Suppressor macrophage treated with lipopolysaccharide for 1 hour (primary cell): ENCODE measurements around the gene IZUMO1R.
A peak's percentile ranks its signal among the peaks of the same experiment; 100 is the strongest.
"Not testable (repeated sequence)": the region's sequence is repeated elsewhere in the genome, so short reads cannot be mapped to it uniquely, and the experiment has no call there.

Experiments
- DNase-seq, 3 donors: peaks; one replicate each; pipeline ENCODE4 v3.0.0-alpha.2; 2020 to 2022

The IZUMO1R gene

GRCh38 chr11:94303966-94304958, at the start of gene IZUMO1R:
Gene IZUMO1R, plus strand, starts transcription at chr11:94304580. Its CDS starts 1,057 bp downstream, at chr11:94305637.
- no peak for DNase-seq

GRCh38 chr11:94271885-94272372, 32.5 kb upstream of the IZUMO1R start:
- DNase-seq = no peak

GRCh38 chr11:94272738-94273313, 31.6 kb upstream of the IZUMO1R start:
- DNase-seq = no peak

GRCh38 chr11:94275961-94276360, 28.4 kb upstream of the IZUMO1R start:
- no peak for DNase-seq

- no peak for DNase-seq
These were observed 27.4 kb upstream of the IZUMO1R start for GRCh38 chr11:94276943-94277342.

- DNase-seq = not testable (repeated sequence)
These were observed 26.2 kb upstream of the IZUMO1R start for GRCh38 chr11:94278207-94278606.

GRCh38 chr11:94279996-94280395, 24.4 kb upstream of the IZUMO1R start:
- DNase-seq = no peak

GRCh38 chr11:94281324-94281723, 23.1 kb upstream of the IZUMO1R start:
- no peak for DNase-seq

GRCh38 chr11:94283678-94284077, 20.7 kb upstream of the IZUMO1R start:
- DNase-seq = no peak

GRCh38 chr11:94295534-94295933, 8.8 kb upstream of the IZUMO1R start:
- no peak for DNase-seq

- peak in 1 of 3 donors; percentile 3 for DNase-seq
These were observed 6.3 kb upstream of the IZUMO1R start for GRCh38 chr11:94297985-94298576.

GRCh38 chr11:94302776-94303175, 1.6 kb upstream of the IZUMO1R start:
- no peak for DNase-seq

GRCh38 chr11:94305146-94305545, 766 bp downstream of the IZUMO1R start:
- DNase-seq = no peak

GRCh38 chr11:94307101-94307791, 2.9 kb downstream of the IZUMO1R start:
- DNase-seq = no peak

GRCh38 chr11:94308024-94308423, 3.6 kb downstream of the IZUMO1R start:
- no peak for DNase-seq

- DNase-seq = no peak
These were observed 5.4 kb downstream of the IZUMO1R start for GRCh38 chr11:94309757-94310156.

GRCh38 chr11:94310191-94310875, 6.0 kb downstream of the IZUMO1R start:
- DNase-seq = no peak

GRCh38 chr11:94312339-94312738, 8.0 kb downstream of the IZUMO1R start:
- DNase-seq = no peak

GRCh38 chr11:94314064-94314463, 9.7 kb downstream of the IZUMO1R start:
- DNase-seq = no peak

- no peak for DNase-seq
These were observed 11.3 kb downstream of the IZUMO1R start for GRCh38 chr11:94315664-94316063.

GRCh38 chr11:94322501-94322900, 18.1 kb downstream of the IZUMO1R start:
- DNase-seq = no peak

- peak in 2 of 3 donors; percentile 55 to 63 for DNase-seq
These were observed 21.3 kb downstream of the IZUMO1R start for GRCh38 chr11:94325681-94326080.
